GM19397 (cell line): Measurements from ENCODE around the gene PDZK1IP1.

ENCODE experiments used
- ATAC-seq: cut with Tn5 transposase; IDR thresholded peaks from one replicate; pipeline ENCODE4 v1.9.1; 2021; ENCODE audit warnings: mild to moderate bottlenecking, moderate library complexity; ENCODE audit not compliant: unreplicated experiment

Gene PDZK1IP1

DNA sequence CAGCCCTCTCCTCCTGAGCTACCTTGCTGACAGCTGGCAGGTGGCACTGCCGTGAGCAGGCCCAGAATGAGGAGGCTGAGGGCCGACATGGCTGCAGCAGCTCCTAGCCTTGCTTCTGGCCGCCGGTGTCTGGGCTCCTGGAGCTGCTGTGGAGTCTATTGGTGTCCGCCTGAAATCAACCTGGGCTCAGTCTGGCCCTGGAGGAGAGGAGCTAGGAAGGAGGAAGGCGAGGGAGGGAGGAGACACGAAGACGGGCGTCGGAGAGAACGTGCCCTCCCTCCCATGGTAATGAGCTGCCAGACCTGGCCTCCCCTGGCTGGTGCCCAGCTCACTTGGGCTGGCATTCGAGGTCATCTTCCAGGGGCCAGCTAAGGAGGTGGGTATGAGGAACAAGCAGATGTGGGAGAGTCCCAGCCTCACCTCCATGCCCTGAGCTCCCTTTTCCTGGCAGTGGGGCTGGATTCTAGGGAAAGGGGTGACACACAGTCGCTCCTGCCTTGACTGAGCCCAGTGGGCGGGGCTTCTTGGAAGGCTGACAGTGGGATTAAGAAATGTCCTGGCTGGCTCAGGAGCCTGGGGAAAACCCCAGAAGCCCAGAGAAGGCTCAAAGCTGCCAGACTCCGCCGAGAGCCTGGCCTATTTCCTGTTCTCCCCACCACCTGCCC, at the start of gene PDZK1IP1:
Gene PDZK1IP1 (minus strand): TSS at position 193 of the 665 bp plus-strand sequence. CDS start 104 bp downstream, at position 89.
- ATAC-seq, result no peak

GRCh38 chr1:47238935-47239592, 49.2 kb upstream of the PDZK1IP1 start:
- ATAC-seq, result no peak

DNA sequence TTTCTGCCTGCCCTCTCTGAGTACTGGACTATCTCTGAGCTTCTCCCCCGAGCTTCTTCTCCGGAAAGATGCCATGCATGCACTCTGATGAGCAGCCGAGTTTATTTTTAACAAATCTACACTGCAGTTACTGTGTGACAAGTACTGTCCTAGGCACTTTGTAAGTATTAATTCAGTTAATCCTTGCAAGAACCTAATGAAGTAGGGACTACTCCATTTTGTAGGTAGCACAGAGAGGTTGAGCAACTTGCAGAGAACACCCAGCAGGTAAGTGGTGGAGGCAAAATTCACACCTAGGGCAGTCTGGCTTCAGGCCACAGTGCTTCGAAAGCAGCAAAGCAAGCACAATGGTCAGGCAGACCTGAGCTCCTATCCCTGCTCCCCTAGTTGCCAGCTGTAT, 46.0 kb upstream of the PDZK1IP1 start:
- ATAC-seq, result no peak

DNA sequence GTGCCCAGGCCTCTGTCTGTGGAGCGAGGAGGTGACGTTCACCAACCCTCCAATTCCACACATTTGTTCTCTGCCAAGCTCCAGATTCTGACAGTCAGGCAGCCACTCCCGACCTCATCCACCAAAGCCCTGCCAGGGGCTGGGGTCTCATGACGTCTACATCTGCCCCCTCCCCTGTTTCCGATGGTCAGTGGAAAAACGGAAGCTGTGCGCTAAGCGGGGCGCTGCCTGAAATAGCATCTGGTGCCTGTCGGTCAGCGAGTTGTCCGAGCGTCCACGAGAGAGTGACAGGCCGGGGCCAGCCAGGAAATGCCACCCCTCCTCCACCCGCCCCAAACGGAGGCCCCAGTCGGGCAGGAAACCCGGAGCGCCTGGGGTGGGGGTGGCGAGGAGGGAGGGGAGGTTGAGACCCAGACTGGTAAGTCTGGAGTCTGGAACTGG, 45.4 kb upstream of the PDZK1IP1 start:
- ATAC-seq, result no peak

- ATAC-seq, result no peak
These were observed 43.4 kb upstream of the PDZK1IP1 start for GRCh38 chr1:47233186-47233585.

DNA sequence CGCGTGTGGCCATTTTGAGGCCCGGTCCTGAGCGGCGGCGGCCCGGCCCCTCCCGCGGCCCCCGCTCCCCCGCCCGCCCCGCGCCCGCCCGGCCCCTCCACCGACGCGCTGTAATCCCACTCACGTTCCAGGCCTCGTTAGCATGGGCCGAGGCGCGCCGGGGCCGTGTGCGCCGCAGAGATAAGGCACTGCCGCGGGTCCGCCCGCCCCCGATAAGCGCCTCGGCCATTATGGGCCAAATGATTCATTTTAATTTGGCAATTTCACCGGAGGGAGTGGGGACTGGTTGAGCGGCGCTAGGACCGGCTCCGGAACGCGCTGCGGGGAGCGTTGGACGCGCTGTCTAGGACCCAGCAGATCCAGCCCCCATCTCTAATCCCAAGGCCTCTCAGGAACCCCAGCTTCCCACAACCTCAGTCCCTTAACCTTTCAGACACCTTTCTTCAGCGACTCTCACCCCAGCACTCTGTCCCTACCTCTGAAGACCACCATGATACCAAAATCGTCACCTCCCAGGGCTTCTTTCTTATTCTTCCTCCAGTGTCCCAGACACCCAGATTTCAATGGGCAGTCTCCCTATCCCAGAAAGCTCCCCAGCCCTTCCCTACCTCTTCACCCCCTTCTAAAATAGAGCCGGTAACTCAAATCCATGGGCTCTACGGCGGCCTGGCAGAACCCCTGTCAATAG, 42.5 kb upstream of the PDZK1IP1 start, which contains the start of gene TAL1:
Gene TAL1 (minus strand): TSS at position 39 of the 688 bp plus-strand sequence. CDS start 6,337 bp downstream, outside the sequence.
- ATAC-seq, result no peak

GRCh38 chr1:47231301-47232186, 41.7 kb upstream of the PDZK1IP1 start:
- no peak for ATAC-seq

GRCh38 chr1:47230692-47231300, 41.0 kb upstream of the PDZK1IP1 start:
- no peak for ATAC-seq

DNA sequence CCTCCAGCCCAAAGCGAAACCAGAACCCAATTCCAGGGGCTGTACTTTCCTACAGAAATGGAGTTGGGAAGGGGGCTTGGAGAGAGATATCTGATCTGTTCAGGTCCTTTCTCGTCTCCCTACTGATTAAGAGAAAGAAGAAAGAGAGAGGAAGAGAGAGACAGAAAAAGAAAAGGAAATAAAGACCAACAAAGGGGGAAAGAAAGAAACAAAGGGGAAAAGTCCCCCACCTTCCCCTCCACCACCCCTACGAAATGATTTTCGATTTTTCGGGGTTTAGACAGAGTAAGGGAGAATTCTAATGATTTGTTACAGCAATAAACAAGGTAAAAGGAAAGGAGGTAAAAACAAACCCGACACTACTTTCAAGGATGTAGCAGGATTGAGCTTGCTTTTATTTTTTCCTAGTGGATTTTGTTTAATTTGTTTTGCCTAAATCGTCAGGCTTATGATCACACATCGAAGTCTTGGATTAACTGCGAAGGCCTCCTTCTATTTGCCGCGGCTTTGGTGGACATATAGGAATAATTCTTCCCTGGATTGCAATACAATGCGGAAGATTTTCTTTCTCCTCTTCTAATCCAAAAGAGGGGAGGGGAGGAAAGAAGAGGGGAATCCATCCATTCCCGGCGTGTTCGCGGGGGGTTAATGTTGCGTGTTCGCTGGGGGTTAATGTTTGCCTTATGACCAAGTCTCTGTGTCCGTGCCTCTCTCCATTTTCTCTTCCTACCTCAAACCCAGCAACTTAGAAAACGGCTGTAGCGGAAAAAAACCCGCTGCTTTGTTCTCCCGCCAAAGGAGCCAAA, 40.3 kb upstream of the PDZK1IP1 start:
- ATAC-seq, result no peak

- no peak for ATAC-seq
These were observed 39.4 kb upstream of the PDZK1IP1 start for GRCh38 chr1:47229031-47229885.

GRCh38 chr1:47228644-47229030, 38.8 kb upstream of the PDZK1IP1 start:
- ATAC-seq, result no peak

DNA sequence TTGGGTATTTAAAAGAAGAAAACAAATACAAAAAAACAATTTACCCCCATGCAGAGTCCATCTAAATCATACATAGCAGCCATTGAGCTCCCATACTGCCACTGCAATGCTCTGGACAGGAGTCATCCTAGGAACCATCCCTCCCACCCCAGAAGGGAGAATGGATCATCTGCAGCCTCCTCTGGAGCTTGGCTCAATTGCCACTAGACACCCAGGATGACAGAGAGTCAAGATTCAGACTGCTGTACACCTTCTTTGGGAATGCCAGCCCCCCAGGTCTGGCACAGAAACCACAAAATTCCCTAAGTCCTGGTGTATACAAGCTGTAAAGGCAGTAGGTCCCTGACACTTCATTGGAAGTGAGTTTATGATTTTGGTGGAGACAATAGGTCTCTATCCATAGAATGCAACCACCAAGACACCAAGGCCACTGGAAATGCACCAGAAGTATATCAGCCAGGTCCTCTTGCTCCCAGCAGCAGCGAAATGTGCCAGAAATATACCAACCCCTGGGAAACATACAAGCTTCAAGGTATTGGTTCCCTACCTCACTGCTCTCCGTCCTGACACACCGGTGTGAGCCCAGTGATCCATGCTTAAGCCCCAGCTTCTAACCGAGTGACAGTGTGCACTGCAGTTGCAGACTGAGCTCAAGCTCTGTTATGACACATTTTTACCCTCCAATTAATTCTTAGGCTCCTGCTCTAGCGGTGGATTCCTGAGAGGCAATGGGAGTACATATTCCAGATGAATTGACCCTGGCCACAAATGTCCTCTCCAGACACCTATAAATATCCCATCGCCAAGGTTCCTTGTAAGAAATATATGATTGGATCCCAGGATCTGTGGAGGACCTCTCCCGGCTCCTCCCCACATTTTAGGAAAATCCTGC, 37.8 kb upstream of the PDZK1IP1 start:
- ATAC-seq, result no peak

- ATAC-seq, result no peak
These were observed 37.0 kb upstream of the PDZK1IP1 start for GRCh38 chr1:47226839-47227215.

DNA sequence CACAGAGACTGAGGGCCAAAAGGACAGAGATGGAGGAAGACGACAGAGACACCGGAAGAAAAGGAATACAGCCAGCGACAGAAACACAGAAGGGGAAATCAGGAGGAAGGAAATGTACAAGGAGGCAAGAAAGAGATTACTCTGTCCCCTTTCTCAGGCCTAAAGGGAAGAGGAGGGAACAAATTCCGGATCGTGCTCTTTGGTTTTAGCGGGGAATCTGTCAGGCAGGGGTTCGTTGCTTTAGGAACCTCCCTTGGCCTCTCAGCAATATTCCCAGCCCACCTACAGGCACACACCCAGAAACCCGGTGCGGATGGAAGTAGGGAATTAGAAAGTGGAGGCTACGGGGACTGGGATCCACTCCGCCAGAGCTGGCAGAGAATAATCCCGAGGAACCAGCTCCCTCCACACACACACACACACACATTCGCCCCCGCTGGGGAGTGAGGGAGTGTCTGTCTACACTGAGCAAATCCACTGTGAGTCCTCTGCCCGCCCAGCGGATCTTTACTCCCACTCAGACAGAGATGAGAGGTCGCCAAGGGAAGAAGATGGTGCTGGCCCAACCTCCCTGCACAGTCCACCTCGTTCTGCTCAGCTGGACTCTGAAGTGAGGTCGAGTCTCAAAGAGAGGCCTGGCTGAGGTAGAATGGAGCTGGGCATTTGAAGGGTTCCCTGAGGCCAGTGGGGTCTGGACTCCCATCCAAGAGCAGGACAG, 36.4 kb upstream of the PDZK1IP1 start:
- no peak for ATAC-seq

DNA sequence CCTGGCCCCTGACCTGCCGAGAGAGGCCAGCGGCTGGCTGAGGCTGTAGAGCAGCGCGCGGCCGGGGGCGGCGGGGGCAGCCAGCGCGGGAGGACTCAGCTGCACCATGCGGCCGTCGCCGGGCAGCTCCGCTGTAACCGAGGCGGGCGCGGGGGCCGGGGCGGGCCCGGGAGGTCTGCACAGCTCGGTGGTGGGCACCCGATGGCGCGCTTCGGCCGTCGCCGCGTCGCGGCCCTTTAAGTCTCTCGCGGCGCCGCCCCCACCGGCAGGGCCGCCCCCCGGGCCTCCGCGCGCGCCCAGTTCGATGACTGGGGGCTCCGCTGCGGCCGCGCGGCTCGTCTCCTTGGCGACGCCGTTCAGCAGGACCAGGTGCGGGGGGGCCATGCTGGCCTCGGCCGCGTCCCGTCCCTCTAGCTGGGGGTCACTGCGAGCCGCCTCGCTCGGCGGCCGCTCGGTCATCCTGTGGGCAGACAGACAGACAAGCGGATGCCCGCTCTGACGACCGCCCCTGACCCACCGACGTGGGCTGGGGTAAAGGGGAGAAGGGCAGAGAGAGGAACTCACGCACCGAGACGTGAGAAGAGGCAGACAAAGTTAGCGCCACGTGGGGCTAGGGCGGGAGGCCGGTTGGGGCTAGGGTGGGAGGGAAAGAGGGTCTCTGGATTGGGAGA, 35.7 kb upstream of the PDZK1IP1 start:
- no peak for ATAC-seq

DNA sequence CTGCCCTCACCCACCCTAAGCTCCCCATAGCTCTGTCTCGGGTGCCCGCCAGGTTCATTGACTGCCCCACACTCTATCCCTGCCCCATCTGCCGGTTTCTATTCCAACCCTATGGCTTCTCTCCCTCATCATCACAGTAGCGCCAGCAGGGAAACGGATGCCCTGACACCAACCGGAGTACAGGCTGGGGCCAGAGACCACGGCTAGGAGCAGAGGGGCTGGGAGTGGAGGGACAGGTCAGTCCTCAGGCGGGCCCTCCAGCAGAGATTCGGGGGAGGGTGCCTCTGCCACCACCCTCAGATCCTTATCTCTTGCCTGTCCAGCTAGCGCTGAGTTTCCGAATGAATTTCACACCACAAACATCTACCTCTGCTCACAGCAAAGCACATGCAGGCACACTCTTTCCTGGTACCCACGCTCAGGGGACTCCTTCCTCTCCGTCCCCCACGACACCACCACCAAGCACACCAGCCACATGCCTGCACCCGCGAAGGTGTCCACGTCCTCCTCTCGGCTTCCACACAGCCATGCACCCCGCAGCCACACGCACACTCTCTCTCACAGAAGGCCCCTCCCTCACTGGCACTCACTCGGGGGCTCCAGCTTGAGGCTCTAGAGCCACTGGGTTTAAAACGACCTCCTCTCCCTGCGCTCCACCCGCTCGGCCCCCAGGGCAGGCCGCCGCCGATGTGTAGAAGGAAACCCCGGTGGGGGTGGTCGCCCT, 35.0 kb upstream of the PDZK1IP1 start:
- no peak for ATAC-seq
